Transverse colon (tissue), 4 donors: ENCODE data around the gene LRBA. TPM values are rescaled to one million over a fixed set of nuclear protein-coding genes. Genes with fewer than 3 reads are reported as not detected.

Experiments used
- DNase-seq: peaks from one replicate; pipeline ENCODE4 v3.0.0-alpha.2; 2019
- H3K27ac ChIP-seq, 4 donors: fragments of 200-600 bp; sonication (generic); 2 replicates each; pipeline ENCODE4 v1.5.1; 2016 to 2018; ENCODE audit warnings: inconsistent platforms in 4 of 4
- H3K27me3 ChIP-seq: fragments of 200-600 bp; sonication (generic); 2 replicates; pipeline ENCODE4 v1.5.1; 2017; ENCODE audit warnings: inconsistent platforms
- H3K36me3 ChIP-seq, 4 donors: fragments of 200-600 bp; sonication (generic); 2 replicates each; pipeline ENCODE4 v1.5.1; 2017 to 2019; ENCODE audit warnings: inconsistent platforms in 4 of 4
- H3K4me1 ChIP-seq, 4 donors: fragments of 200-600 bp; sonication (generic); 2 replicates each; pipeline ENCODE4 v1.5.1; 2017 to 2020; ENCODE audit warnings: inconsistent platforms in 4 of 4
- H3K4me3 ChIP-seq, 4 donors: fragments of 200-600 bp; sonication (generic); 1 replicate in 1 of 4; 2 replicates in 3 of 4; pipeline versions ENCODE4 v1.5.1 to v1.6.1; 2017 to 2019; ENCODE audit warnings: inconsistent platforms in 4 of 4
- H3K9me3 ChIP-seq, 2 donors: fragments of 200-600 bp; sonication (generic); 2 replicates each; pipeline ENCODE4 v1.5.1; 2017 to 2019; ENCODE audit warnings: inconsistent platforms in 2 of 2
- EP300 ChIP-seq: sonication (generic); formaldehyde crosslinking; IDR thresholded peaks from one replicate; pipeline ENCODE4 v1.6.1; 2017; ENCODE audit warnings: antibody characterized with exemption, low read depth
- POLR2A ChIP-seq: fragments of 450-650 bp; IDR thresholded peaks from one replicate; pipeline ENCODE4 v1.6.1; 2016; ENCODE audit warnings: antibody characterized with exemption, mild to moderate bottlenecking, moderate library complexity
- POLR2AphosphoS5 ChIP-seq, 3 donors: sonication (generic); formaldehyde crosslinking; IDR thresholded peaks; one replicate each; pipeline ENCODE4 v1.6.1; 2016; ENCODE audit warnings: antibody characterized with exemption in 3 of 3
- WGBS, 2 donors: methylation state at CpG; one replicate each; pipeline ENCODE4 v1.1.5; 2018; ENCODE audit warnings: low coverage in 1 of 2; 5-methylcytosine and 5-hydroxymethylcytosine counted together
- in situ Hi-C, 4 donors: fragments of 200-750 bp; cut with MboI; loops; one replicate each; pipeline versions ENCODE4 v1.15.0 to v1.15.1; 2017; ENCODE audit warnings: low sequenced_read_pairs in 3 of 4, low pct_ligation_motif_present in 1 of 4, low pct_unique_long_range_greater_than_20kb in 1 of 4
- intact Hi-C: fragments of 100-400 bp; cut with DNase I; formaldehyde crosslinking; loops from one replicate; pipeline ENCODE4 v1.15.1; 2023; ENCODE audit warnings: low total_unique reads
- total RNA-seq, 4 donors: library from RNA; depleted of rRNA; stranded (reverse); fragments of >200 nt; gene quantifications; one replicate each; pipeline ENCODE4 v1.1.0, GENCODE V29; 2016
- TF ChIP-seq, protein P1 (sequence below), 5 experiments: fragments of 200-600 bp in 3 of 5; fragments of 450-650 bp in 2 of 5; sonication (generic) in 3 of 5; IDR thresholded peaks; 1 replicate in 2 of 5; 2 replicates in 3 of 5; pipeline ENCODE4 v1.5.1; 2016 to 2017; ENCODE audit warnings: antibody characterized with exemption in 5 of 5, inconsistent platforms in 3 of 5, mild to moderate bottlenecking in 2 of 5, moderate library complexity in 1 of 5

LRBA gene
- total RNA-seq, 4 donors from 2014 or later: 82.7 to 125 (median 112) TPM

GRCh38 chr4:150710770-150711375, 304.2 kb downstream of the LRBA start:
- TF ChIP-seq POLR2A: no peak
- TF ChIP-seq POLR2AphosphoS5 (IDR thresholded peaks at IDR 0.05): no peak
- TF ChIP-seq, protein P1, sequence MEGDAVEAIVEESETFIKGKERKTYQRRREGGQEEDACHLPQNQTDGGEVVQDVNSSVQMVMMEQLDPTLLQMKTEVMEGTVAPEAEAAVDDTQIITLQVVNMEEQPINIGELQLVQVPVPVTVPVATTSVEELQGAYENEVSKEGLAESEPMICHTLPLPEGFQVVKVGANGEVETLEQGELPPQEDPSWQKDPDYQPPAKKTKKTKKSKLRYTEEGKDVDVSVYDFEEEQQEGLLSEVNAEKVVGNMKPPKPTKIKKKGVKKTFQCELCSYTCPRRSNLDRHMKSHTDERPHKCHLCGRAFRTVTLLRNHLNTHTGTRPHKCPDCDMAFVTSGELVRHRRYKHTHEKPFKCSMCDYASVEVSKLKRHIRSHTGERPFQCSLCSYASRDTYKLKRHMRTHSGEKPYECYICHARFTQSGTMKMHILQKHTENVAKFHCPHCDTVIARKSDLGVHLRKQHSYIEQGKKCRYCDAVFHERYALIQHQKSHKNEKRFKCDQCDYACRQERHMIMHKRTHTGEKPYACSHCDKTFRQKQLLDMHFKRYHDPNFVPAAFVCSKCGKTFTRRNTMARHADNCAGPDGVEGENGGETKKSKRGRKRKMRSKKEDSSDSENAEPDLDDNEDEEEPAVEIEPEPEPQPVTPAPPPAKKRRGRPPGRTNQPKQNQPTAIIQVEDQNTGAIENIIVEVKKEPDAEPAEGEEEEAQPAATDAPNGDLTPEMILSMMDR (IDR thresholded peaks at IDR 0.05): no peak
- no peak for TF ChIP-seq EP300
- Histone ChIP-seq H3K4me1 (no peaks in the 10 kb centered on the region), H3K4me3 (no peak overlapping the region), H3K36me3 (no peaks in the 10 kb centered on the region), H3K27ac (no peak overlapping the region), H3K9me3 (no peaks in the 10 kb centered on the region), H3K27me3 (no peaks in the 10 kb centered on the region)
- in situ Hi-C loops: no loop called here
- no peak for DNase-seq
- intact Hi-C loops: no loop called here
- WGBS, 2 donors: 89 to 91% methylated on average over 4 of the region's 4 CpGs

- Histone ChIP-seq H3K9me3 (no peaks in the 10 kb centered on the region), H3K27ac (no peak overlapping the region), H3K4me3 (no peak overlapping the region), H3K27me3 (no peaks in the 10 kb centered on the region), H3K36me3 (no peaks in the 10 kb centered on the region), H3K4me1 (no peaks in the 10 kb centered on the region)
- WGBS, 2 donors: 96 to 100% methylated on average over 1 of the region's 1 CpG
- in situ Hi-C loops: no loop called here
- TF ChIP-seq EP300 (no peak), POLR2A (no peak), POLR2AphosphoS5 (IDR thresholded peaks at IDR 0.05) (no peak)
- TF ChIP-seq, protein P1 (IDR thresholded peaks at IDR 0.05): no peak
- intact Hi-C loops: no loop called here
- DNase-seq: no peak
These were observed 307.1 kb downstream of the LRBA start for GRCh38 chr4:150708004-150708403.

GRCh38 chr4:150699599-150699998, 315.5 kb downstream of the LRBA start:
- Histone ChIP-seq H3K27ac (no peak overlapping the region), H3K9me3 (no peaks in the 10 kb centered on the region), H3K4me1 (no peaks in the 10 kb centered on the region), H3K4me3 (no peak overlapping the region), H3K36me3 (no peaks in the 10 kb centered on the region), H3K27me3 (no peaks in the 10 kb centered on the region)
- TF ChIP-seq EP300: no peak
- TF ChIP-seq POLR2AphosphoS5 (IDR thresholded peaks at IDR 0.05): no peak
- TF ChIP-seq, protein P1 (IDR thresholded peaks at IDR 0.05): no peak
- TF ChIP-seq POLR2A: no peak
- in situ Hi-C loops (no loop called here), intact Hi-C loops (no loop called here)
- no peak for DNase-seq

GRCh38 chr4:150695162-150695561, 319.9 kb downstream of the LRBA start:
- DNase-seq: no peak
- H3K9me3 ChIP-seq: no peaks in the 10 kb centered on the region
- in situ Hi-C loops: no loop called here
- no peaks in the 10 kb centered on the region for H3K36me3 ChIP-seq
- intact Hi-C loops: no loop called here
- no peak overlapping the region for H3K27ac ChIP-seq
- no peaks in the 10 kb centered on the region for H3K27me3 ChIP-seq
- WGBS, 2 donors: 67 to 69% methylated on average over 1 to 2 of the region's 2 CpGs
- no peaks in the 10 kb centered on the region for H3K4me1 ChIP-seq
- TF ChIP-seq POLR2AphosphoS5 (IDR thresholded peaks at IDR 0.05) (no peak), EP300 (no peak), POLR2A (no peak)
- TF ChIP-seq, protein P1 (IDR thresholded peaks at IDR 0.05): no peak
- H3K4me3 ChIP-seq: no peak overlapping the region
